ENCODE measurements around the gene ZBTB7C.

Gene ZBTB7C

GRCh38 chr18:48077291-48077690 lies 331.9 kb downstream of the ZBTB7C start:
- no peak for DNase-seq (ENCODE audit: extremely low read depth, low read depth)
- TF ChIP-seq CTCF (IDR thresholded peaks at IDR 0.05; ENCODE audit: low read depth, low read length, missing control alignments) = no peak
- H3K4me3 ChIP-seq (replicated peaks; ENCODE audit: low read depth, low read length) = no peak overlapping the region

GRCh38 chr18:48076461-48076860 lies 332.7 kb downstream of the ZBTB7C start:
- no peak overlapping the region for H3K4me3 ChIP-seq (replicated peaks; ENCODE audit: low read depth, low read length)
- no peak for DNase-seq (ENCODE audit: extremely low read depth, low read depth)
- TF ChIP-seq CTCF (IDR thresholded peaks at IDR 0.05; ENCODE audit: low read depth, low read length, missing control alignments) = no peak

GRCh38 chr18:48075707-48076093 lies 333.5 kb downstream of the ZBTB7C start:
- no peak for TF ChIP-seq CTCF (IDR thresholded peaks at IDR 0.05; ENCODE audit: low read depth, low read length, missing control alignments)
- DNase-seq (ENCODE audit: extremely low read depth, low read depth) = no peak
- H3K4me3 ChIP-seq (replicated peaks; ENCODE audit: low read depth, low read length) = no peak overlapping the region

- no peak overlapping the region for H3K4me3 ChIP-seq (replicated peaks; ENCODE audit: low read depth, low read length)
- TF ChIP-seq CTCF (IDR thresholded peaks at IDR 0.05; ENCODE audit: low read depth, low read length, missing control alignments) = no peak
- DNase-seq (ENCODE audit: extremely low read depth, low read depth) = no peak
Measured at GRCh38 chr18:48074929-48075706, 334.1 kb downstream of the ZBTB7C start.

GRCh38 chr18:48073211-48073930 lies 335.8 kb downstream of the ZBTB7C start:
- TF ChIP-seq CTCF (IDR thresholded peaks at IDR 0.05; ENCODE audit: low read depth, low read length, missing control alignments) = no peak
- no peak overlapping the region for H3K4me3 ChIP-seq (replicated peaks; ENCODE audit: low read depth, low read length)
- DNase-seq (ENCODE audit: extremely low read depth, low read depth) = no peak

- H3K4me3 ChIP-seq (replicated peaks; ENCODE audit: low read depth, low read length) = no peak overlapping the region
- no peak for DNase-seq (ENCODE audit: extremely low read depth, low read depth)
- no peak for TF ChIP-seq CTCF (IDR thresholded peaks at IDR 0.05; ENCODE audit: low read depth, low read length, missing control alignments)
Measured at GRCh38 chr18:48072428-48073204, 336.6 kb downstream of the ZBTB7C start.

Measured in HFF-Myc (cell line).